T47D (cell line): ENCODE measurements around the gene HS6ST3.

Source experiments
- DNase-seq, 2 experiments: peaks; one replicate each; pipeline versions ENCODE4 v3.0.0 to v3.0.0-alpha.2; 2011 to 2012; ENCODE audit warnings: low read depth in 1 of 2, low spot score in 1 of 2
- JUND ChIP-seq: IDR thresholded peaks from 2 replicates; pipeline ENCODE4 v1.6.1; 2012; ENCODE audit warnings: low read depth
- in situ Hi-C: cut with HindIII; loops from 2 replicates; pipeline ENCODE4 v1.10.0; 2016; ENCODE audit warnings: low sequenced_read_pairs, low pct_unique_long_range_greater_than_20kb

HS6ST3 gene

DNA sequence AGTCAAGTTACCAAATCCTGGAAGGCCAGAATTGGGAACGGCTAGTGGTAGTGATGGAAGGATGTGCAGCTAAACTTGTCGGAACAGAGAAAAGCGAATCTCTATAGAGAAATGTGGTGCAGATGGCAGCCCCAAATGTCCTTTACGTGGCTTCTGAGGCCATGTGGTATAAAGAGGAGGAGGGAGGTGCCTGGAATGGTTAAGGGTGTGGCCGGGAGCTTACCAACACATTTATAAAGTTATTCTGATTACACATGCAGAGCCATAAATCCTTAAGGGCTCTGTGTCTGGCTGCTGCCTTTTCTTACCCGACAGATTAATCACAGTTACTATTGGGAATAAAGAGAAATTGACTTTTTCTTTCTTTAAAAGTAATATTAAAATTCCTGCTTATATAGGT is 714.3 kb downstream of the HS6ST3 start:
- TF ChIP-seq JUND = no peak
- DNase-seq = no peak
- in situ Hi-C loops = no loop called here

GRCh38 chr13:96806746-96807145 is 716.8 kb downstream of the HS6ST3 start:
- in situ Hi-C loops = no loop called here
- no peak for DNase-seq
- TF ChIP-seq JUND = no peak

DNA sequence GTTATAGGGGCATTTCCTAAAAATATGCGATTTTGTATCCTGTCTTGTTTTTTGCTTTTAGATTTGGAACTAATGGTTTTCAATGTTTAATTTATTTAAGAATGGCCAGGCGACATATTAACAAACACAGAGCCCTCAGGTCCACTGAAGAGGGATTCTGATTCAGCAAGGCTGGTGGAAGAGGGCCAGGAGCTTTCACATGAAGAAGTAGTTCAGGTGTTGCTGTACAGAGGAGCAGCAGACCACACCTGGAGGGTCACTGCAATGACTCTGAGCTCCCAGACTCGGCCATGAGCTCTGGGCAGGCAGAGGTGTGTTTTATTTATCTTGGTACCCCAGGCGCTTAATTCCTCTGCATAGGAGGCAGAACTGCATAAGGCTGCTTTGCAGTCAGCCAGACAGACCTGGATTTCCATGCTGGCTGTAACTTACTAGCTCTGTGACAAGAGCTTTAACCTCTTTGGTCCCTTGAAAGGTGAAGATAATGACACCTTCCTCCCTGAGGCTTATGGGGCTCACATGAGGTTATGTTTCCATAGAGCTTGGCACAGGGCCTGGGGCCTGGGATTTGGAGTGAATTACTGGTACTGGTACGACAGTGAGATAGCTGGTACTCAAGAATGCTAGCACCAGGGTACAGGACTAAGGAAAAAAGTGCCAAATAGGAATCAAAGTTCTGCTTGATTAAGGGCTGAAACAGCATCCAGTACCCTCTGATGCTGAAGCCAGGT is 719.6 kb downstream of the HS6ST3 start:
- in situ Hi-C loops = no loop called here
- no peak for DNase-seq
- no peak for TF ChIP-seq JUND

DNA sequence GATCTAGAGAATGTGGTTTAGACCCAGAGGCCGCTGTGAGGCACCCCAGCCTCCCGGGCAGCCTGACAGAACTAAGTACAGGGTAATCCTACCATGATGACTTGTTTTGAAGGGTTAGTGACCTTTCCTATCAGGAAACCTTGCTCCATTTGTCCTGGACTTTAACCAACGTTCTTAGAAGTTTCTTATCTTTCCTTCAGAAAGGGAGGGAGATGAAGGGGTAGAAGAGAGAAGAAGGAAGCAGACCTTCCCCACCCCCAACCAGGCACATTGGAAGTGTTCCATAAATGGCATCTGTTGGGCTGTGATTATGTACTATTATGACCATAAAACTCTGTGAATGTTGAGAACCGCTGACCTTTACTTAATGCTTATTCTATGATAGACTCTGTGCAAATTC is 720.2 kb downstream of the HS6ST3 start:
- in situ Hi-C loops = no loop called here
- no peak for TF ChIP-seq JUND
- DNase-seq = no peak

- in situ Hi-C loops = no loop called here
- TF ChIP-seq JUND = no peak
- DNase-seq = no peak
Measured at GRCh38 chr13:96811049-96811448, 721.1 kb downstream of the HS6ST3 start.

GRCh38 chr13:96816261-96816660 is 726.4 kb downstream of the HS6ST3 start:
- no peak for TF ChIP-seq JUND
- in situ Hi-C loops = no loop called here

DNA sequence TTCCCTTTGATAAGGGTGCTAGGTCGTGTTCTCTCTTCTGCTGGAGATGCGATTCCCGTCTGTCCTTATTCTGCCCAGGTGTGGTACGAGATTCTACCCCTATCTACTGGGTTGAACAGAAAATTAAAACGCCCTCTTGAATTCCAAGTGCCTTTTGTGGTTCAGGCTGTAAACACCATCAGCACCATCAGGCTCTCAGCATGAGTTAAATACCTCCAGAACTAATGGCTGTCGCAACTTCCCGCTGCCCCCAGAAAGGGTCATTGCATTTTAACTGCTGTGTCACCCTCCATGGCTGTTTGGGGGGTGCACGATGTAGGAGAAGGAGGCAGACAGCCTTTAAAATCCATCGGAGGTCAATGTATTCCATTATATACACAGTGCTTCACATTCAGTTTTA is 727.0 kb downstream of the HS6ST3 start:
- no peak for TF ChIP-seq JUND
- no peak for DNase-seq
- in situ Hi-C loops = no loop called here

More at GRCh38 chr13:96816261-96816660, 726.4 kb downstream of the HS6ST3 start:
- no peak for DNase-seq

DNA sequence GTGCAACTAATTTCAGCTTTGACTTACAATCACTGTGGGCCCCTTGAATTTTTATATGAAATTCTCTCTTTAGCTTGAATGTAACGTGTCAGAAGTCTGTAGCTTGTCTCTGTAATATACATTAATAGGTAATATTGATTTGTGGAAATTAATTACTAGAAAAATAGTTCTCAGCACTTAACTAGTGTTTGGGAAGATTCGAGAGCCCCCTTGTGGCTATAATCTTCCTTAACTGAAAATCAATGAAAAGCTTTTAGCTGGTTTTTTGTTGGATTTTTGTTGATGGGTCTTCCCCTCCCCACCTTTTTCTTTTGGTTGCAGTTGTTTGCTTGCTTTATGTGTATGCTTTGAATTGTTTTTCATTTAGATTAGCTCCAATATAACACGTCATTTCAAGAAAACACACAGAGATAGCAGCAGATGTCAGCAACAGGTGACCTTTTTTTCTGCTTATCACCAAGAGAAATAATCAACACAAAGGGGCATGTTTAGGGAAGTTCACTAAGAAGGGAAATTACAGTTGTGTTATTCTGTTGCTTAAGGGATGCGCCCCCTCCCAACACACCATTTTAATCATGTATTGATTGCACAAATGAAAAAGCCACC is 727.5 kb downstream of the HS6ST3 start:
- TF ChIP-seq JUND = no peak
- peak in 1 of 2 experiments; percentile 44 for DNase-seq

DNA sequence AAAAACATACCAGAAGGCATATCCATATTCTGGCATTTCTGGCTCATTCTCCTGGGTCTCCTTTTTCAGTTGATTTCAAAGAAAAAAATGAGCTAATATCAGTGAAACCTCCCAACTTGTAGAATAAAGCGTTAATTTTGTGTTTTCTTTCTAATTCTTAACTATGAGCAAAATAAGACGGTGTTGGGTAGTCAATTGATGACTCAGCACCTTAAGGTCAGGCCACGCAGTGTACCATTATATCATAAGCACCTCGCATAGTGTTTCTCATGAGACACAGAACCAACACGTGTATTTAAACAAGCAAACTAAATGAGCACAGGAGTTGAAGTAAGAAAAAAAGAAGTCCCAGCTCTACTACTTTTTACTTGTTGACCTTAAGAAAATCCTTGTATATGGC is 729.5 kb downstream of the HS6ST3 start:
- in situ Hi-C loops = no loop called here
- TF ChIP-seq JUND = no peak
- no peak for DNase-seq

More for the DNA sequence above, 727.5 kb downstream of the HS6ST3 start:
- in situ Hi-C loops = no loop called here

DNA sequence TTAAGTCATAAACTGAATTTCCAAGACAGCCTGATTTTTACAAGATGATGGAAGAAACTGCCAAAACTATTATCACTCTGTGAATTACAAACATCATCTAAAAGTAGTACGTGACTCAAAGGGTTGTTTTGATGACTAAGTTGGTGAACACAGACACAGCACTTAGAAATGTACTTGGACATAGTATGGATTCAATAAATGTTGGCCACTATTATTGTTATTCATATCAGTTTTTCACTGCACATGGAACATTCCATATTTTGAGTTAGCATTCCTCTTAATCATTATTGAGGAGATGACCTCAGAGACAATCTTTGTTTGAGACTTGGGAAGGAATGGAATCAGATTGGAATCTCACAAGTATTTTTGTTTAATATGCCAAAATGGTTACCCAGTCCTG is 731.5 kb downstream of the HS6ST3 start:
- DNase-seq = no peak
- in situ Hi-C loops = no loop called here
- TF ChIP-seq JUND = no peak

DNA sequence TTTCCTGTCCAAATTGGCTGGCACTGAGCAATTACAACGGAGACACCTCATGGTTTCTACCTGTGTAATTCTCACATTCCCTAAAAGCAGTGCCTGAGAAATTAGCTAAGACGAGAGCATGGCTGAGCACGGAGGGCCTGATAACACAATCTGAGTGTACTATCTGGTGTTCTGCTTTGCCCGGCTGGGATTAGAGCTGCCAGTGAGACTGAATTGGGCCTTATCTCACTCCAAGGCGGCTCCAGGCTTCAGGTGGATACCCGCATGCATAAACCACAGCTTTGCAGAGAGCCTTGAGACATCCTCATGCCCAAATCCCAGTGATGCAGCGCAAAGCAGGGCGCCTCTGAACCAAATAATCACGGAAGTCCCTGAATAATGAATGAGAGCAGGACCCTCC is 732.1 kb downstream of the HS6ST3 start:
- in situ Hi-C loops = no loop called here
- no peak for TF ChIP-seq JUND
- DNase-seq = no peak

DNA sequence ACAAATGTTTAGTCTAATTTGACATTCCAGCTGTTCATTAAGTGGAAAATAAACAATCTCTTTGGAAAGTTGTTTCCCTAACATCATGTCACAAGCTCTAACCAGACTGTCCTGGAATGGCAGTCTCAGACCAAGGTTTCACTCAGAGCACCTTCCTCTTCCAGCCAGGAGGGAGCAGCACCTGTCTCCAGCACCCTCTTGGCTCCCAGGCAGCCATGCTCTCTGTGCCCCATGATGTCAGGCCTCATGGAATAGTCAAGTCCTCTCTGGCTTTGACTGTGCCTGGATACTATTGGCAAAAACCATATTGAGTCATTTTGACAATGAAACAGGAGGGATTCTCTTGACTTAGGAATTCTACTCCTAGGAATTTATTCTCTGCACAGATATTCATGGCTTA is 733.0 kb downstream of the HS6ST3 start:
- TF ChIP-seq JUND = no peak
- in situ Hi-C loops = no loop called here
- DNase-seq = peak; percentile 7 to 70

- no peak for TF ChIP-seq JUND
- no peak for DNase-seq
- in situ Hi-C loops = no loop called here
Measured at GRCh38 chr13:96824140-96824539, 734.2 kb downstream of the HS6ST3 start.

GRCh38 chr13:96825653-96826052 is 735.7 kb downstream of the HS6ST3 start:
- TF ChIP-seq JUND = no peak
- no peak for DNase-seq
- in situ Hi-C loops = no loop called here
